Upper lobe of right lung (tissue), 1 donor: ENCODE measurements around the gene PLCB2. TPM values are rescaled to one million over a fixed set of nuclear protein-coding genes. Genes with fewer than 3 reads are reported as not detected.

Experiments used
- ATAC-seq: fragments of 200-7000 bp; cut with Tn5 transposase; one replicate; pipeline ENCODE4 v1.9.1; 2020; ENCODE audit warnings: mild to moderate bottlenecking, moderate library complexity
- DNase-seq: peaks from one replicate; pipeline ENCODE4 v3.0.0-alpha.2; 2020
- H3K27ac ChIP-seq: fragments of 200-600 bp; one replicate; pipeline ENCODE4 v1.8.0; 2022
- H3K27me3 ChIP-seq: fragments of 200-600 bp; one replicate; pipeline ENCODE4 v1.8.0; 2022; ENCODE audit warnings: mild to moderate bottlenecking
- H3K36me3 ChIP-seq: fragments of 200-600 bp; one replicate; pipeline ENCODE4 v1.8.0; 2022
- H3K4me1 ChIP-seq: fragments of 200-600 bp; one replicate; pipeline ENCODE4 v1.8.0; 2022
- H3K4me3 ChIP-seq: fragments of 200-600 bp; one replicate; pipeline ENCODE4 v1.8.0; 2022; ENCODE audit warnings: mild to moderate bottlenecking
- H3K9me3 ChIP-seq: fragments of 200-600 bp; one replicate; pipeline ENCODE4 v1.8.0; 2022
- intact Hi-C: fragments of 100-400 bp; cut with DNase I; formaldehyde crosslinking; loops from one replicate; pipeline ENCODE4 v1.11.0; 2022
- total RNA-seq: library from RNA; stranded (reverse); fragmentation: NEBNext Ultra II Directional; extraction: Animal tissue kit (Norgen Biotek cat#: 25700); gene quantifications from one replicate; pipeline ENCODE4 v1.2.1, GENCODE V29; 2021
- TF ChIP-seq, protein P1 (sequence below): fragments of 200-600 bp; IDR thresholded peaks from one replicate; pipeline ENCODE4 v1.8.0; 2022; ENCODE audit warnings: antibody characterized with exemption
- donor health status: DM: no; HTN: yes; CAD: no; lungs with severe emphysema.

The PLCB2 gene
- total RNA-seq, 1 donor from 2014 or later, result 61.2 TPM

DNA sequence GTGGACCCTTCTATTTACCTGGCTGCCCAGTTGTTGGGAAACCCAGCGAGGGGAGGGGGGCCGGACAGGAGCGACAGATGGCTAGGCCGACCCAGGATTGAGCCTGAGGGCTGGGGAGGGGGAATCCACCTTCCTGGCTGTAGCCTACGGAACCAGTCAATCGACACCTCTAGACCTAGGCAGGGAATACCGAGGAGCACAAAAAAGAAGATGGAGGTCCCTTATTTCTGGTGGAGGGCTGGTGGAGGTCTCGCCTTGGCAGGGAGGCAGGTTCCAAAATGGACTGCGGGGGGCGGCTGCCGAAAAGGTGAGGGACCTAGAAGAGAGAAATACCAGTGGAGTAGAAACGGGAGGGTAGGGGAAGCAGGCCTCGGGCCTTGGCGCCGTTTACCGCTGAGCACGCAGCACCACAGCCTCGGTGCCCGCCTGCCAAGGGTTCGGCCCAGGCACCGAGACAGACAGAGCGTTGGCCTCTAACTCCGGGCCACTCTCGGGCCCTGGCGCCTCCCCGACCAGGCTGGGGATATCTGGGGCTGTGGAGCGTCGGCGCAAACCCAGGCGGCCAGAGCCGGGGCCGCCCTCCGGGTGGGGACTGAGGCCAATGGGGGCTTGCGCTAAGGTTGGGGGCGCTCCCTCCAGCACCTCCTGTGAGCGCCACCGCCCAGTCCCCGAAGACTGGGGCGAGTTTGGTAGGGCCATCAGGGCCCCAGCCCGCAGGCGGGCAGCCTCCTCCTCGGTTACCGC, 26.5 kb downstream of the PLCB2 start:
- Histone ChIP-seq H3K4me3 (no peak overlapping the region), H3K27me3 (peaks cover 53% of the 10 kb centered on the region)
- intact Hi-C loops, result no loop called here

DNA sequence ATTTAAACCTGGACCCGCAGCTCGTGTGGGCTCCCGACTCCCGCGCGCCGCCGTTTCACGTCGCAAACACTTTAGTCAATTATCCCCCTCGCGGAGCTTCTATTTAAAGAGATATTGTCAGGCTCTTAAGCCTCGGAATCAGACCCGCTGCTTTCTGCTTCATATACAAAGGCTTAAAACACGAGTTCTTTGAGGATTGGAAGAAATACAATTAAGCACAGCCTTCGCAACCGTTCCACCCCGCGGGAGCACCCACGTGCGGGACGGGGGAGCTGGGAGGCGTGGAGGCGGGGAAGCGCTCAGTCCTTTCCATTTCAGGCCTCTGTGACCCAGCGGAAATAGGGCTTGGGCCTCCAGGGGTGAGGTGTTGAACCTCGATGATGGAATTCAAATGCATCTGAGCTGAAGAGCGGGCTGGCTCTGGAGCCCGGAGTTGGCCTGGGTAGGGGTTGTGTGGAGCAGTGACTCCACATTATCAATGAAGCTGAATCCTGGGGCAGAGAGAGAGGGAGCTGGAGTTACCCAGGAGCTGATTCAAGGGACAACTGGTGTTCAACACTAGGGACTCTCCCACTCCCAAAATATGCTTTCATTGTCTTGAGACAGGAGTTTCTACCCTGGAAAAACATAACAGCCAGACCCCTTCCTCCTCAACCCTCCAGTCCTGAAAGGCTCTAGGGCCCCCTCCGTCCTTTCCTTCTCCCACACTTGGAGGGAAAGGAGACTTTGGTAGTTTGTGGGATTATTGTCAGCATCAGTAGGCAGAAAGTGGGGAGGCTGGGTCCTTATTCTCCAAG, 27.3 kb downstream of the PLCB2 start:
- DNase-seq (no peak), ATAC-seq (no peak)
- intact Hi-C loops, result no loop called here
- TF ChIP-seq, protein P1, sequence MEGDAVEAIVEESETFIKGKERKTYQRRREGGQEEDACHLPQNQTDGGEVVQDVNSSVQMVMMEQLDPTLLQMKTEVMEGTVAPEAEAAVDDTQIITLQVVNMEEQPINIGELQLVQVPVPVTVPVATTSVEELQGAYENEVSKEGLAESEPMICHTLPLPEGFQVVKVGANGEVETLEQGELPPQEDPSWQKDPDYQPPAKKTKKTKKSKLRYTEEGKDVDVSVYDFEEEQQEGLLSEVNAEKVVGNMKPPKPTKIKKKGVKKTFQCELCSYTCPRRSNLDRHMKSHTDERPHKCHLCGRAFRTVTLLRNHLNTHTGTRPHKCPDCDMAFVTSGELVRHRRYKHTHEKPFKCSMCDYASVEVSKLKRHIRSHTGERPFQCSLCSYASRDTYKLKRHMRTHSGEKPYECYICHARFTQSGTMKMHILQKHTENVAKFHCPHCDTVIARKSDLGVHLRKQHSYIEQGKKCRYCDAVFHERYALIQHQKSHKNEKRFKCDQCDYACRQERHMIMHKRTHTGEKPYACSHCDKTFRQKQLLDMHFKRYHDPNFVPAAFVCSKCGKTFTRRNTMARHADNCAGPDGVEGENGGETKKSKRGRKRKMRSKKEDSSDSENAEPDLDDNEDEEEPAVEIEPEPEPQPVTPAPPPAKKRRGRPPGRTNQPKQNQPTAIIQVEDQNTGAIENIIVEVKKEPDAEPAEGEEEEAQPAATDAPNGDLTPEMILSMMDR, result no peak
- H3K27me3 ChIP-seq, result peaks cover 53% of the 10 kb centered on the region
- no peak overlapping the region for H3K27ac ChIP-seq
- H3K9me3 ChIP-seq, result no peaks in the 10 kb centered on the region
- peaks cover 31% of the 10 kb centered on the region for H3K4me1 ChIP-seq
- no peaks in the 10 kb centered on the region for H3K36me3 ChIP-seq
- H3K4me3 ChIP-seq, result no peak overlapping the region

More for the DNA sequence above, 26.5 kb downstream of the PLCB2 start:
- ATAC-seq (no peak), DNase-seq (no peak)
- H3K27ac ChIP-seq, result no peak overlapping the region
- no peaks in the 10 kb centered on the region for H3K9me3 ChIP-seq
- TF ChIP-seq, protein P1, result no peak
- H3K4me1 ChIP-seq, result peaks cover 39% of the 10 kb centered on the region
- H3K36me3 ChIP-seq, result no peaks in the 10 kb centered on the region

DNA sequence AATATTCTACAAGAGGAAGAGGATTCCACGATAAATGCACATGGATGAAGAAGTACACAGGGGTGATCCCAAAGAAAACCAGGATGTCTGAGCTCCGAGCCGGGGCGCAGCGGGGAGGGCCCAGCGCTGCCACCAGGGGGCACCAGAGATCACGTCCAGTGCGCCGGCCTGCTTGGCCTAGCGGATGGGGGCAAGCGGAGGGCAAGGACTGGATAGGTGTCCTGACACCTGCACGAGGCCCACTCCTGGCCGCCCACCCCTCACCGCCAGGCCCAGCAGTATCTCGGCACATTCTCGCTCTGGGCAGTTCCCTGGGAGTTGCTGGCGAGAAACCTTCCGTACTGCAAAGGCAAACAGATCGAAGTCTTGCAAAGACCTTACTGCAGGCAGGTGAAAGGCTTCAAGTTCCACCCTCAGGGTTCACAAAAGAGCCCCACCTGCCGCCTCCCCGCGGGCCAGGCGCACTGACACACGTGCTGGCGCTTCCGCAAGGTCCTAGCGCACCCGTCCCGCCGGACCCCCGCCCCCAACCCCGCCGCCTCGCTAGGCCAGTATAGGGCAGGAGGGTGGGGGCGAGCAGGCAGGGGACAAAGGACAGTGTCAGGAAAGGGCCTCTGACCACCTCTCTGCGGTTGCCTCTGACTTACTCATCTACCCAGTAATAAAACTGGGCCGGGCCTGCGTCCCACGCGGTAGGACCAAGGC, 28.1 kb downstream of the PLCB2 start:
- Histone ChIP-seq H3K27ac (no peak overlapping the region), H3K27me3 (peaks cover 53% of the 10 kb centered on the region), H3K9me3 (no peaks in the 10 kb centered on the region), H3K36me3 (no peaks in the 10 kb centered on the region), H3K4me1 (peaks cover 26% of the 10 kb centered on the region), H3K4me3 (no peak overlapping the region)
- TF ChIP-seq, protein P1, result peak; percentile 98
- ATAC-seq (peak; percentile 78), DNase-seq (peak; percentile 89)
- intact Hi-C loops, result loop anchor here (5.0 kb wide), 1 partner anchor 143 kb away; no protein-coding TSS in a partner anchor

DNA sequence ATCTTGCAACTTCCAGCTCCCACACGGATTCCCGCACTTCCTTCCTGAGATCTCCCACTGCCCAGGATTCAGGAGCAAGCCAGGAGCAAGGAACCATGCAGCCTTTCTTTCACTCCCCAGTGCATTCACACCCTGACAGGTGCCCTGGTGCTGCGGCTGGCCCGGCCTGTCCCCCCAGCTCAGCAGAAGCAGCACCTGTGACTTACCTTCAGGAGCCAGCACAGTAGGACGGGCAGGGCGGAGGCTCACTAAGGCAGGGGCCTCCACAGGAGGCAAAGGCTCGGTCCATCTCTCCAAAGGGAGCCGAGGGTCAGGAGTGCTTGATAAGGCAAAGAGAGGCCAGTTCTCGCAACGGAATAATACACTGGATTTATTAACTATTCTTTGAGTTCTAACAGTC, 29.7 kb downstream of the PLCB2 start:
- intact Hi-C loops, result loop anchor here (5.0 kb wide), 1 partner anchor 144 kb away; no protein-coding TSS in a partner anchor
- H3K9me3 ChIP-seq, result no peaks in the 10 kb centered on the region
- peaks cover 39% of the 10 kb centered on the region for H3K27me3 ChIP-seq
- TF ChIP-seq, protein P1, result no peak
- H3K4me3 ChIP-seq, result no peak overlapping the region
- ATAC-seq (no peak), DNase-seq (no peak)
- H3K4me1 ChIP-seq, result peaks cover 21% of the 10 kb centered on the region
- no peak overlapping the region for H3K27ac ChIP-seq
- no peaks in the 10 kb centered on the region for H3K36me3 ChIP-seq

DNA sequence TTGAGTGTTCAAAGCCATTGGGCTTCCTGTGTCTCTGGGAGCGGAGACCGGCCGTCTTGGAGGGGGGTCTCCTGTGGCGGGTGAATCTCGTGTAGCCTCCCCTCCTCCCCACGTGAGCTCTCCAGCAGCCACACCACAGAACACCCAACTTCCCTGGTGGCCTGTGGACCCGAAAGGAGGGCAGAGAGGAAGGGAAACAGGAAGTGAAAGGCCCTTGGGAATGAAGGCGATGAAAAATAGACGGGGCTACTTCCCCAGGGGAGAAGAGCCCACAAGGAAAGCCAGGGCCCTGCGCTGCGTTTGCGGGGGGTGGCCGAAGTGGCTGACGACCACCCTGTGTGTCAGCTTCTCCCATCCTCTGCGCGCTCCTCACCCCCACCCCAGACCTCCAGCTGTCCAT, 30.3 kb downstream of the PLCB2 start:
- H3K4me1 ChIP-seq, result peaks cover 15% of the 10 kb centered on the region
- intact Hi-C loops, result loop anchor here (5.0 kb wide), 1 partner anchor 145 kb away; no protein-coding TSS in a partner anchor
- DNase-seq, result no peak
- H3K27me3 ChIP-seq, result peaks cover 33% of the 10 kb centered on the region
- no peak overlapping the region for H3K27ac ChIP-seq
- peak; percentile 17 for ATAC-seq
- H3K36me3 ChIP-seq, result no peaks in the 10 kb centered on the region
- H3K9me3 ChIP-seq, result no peaks in the 10 kb centered on the region
- TF ChIP-seq, protein P1, result no peak
- no peak overlapping the region for H3K4me3 ChIP-seq
